ENCODE data around the gene PHETA2. TPM values are rescaled to one million over a fixed set of nuclear protein-coding genes. Genes with fewer than 3 reads are reported as not detected.

The PHETA2 gene
- total RNA-seq, 1 experiment from 2014 or later, result not detected

GRCh38 chr22:42062506-42063170, 11.4 kb upstream of the PHETA2 start:
- no peak for DNase-seq (ENCODE audit: unreplicated experiment)
- no peaks in the 10 kb centered on the region for H3K4me1 Mint-ChIP-seq (ENCODE audit: insufficient read depth, unreplicated experiment)
- TF ChIP-seq CTCF (IDR thresholded peaks at IDR 0.05; ENCODE audit: unreplicated experiment), result no peak
- ChIA-PET CTCF (interaction anchor here (0.6 to 1.0 kb wide), 3 partner anchors 29 to 160 kb away, joined by 3 to 4 read pairs (median 3); no protein-coding TSS in a partner anchor), POLR2A (interaction anchor here (1.0 to 1.4 kb wide), 2 partner anchors 7 to 17 kb away, joined by 3 to 9 read pairs; partner anchors contain the start of gene SMDT1)
- intact Hi-C loops (cut with micrococcal nuclease), result no loop called here
- no peak overlapping the region for H3K27ac Mint-ChIP-seq (ENCODE audit: low read depth, unreplicated experiment)
- no peak overlapping the region for H3K4me3 Mint-ChIP-seq (ENCODE audit: unreplicated experiment)
- H3K27me3 Mint-ChIP-seq (ENCODE audit: insufficient read depth, unreplicated experiment), result no peaks in the 10 kb centered on the region
- no TSS peak for BruUV-seq (replicated peaks)
- H3K36me3 Mint-ChIP-seq (ENCODE audit: insufficient read depth, unreplicated experiment), result no peaks in the 10 kb centered on the region
- H3K9me3 Mint-ChIP-seq (ENCODE audit: unreplicated experiment), result no peaks in the 10 kb centered on the region

- ChIA-PET CTCF (interaction anchor here (0.6 to 1.7 kb wide), 2 partner anchors 11 to 97 kb away, joined by 4 to 5 read pairs; no protein-coding TSS in a partner anchor), POLR2A (interaction anchor here (0.6 to 0.9 kb wide), 2 partner anchors 10 to 16 kb away, joined by 3 read pairs; no protein-coding TSS in a partner anchor)
- H3K27ac Mint-ChIP-seq (ENCODE audit: low read depth, unreplicated experiment), result no peak overlapping the region
- intact Hi-C loops (cut with micrococcal nuclease), result no loop called here
- no peak for TF ChIP-seq CTCF (IDR thresholded peaks at IDR 0.05; ENCODE audit: unreplicated experiment)
- H3K4me3 Mint-ChIP-seq (ENCODE audit: unreplicated experiment), result no peak overlapping the region
- H3K9me3 Mint-ChIP-seq (ENCODE audit: unreplicated experiment), result no peaks in the 10 kb centered on the region
- no peak for DNase-seq (ENCODE audit: unreplicated experiment)
- H3K4me1 Mint-ChIP-seq (ENCODE audit: insufficient read depth, unreplicated experiment), result no peaks in the 10 kb centered on the region
- no TSS peak for BruUV-seq (replicated peaks)
- H3K27me3 Mint-ChIP-seq (ENCODE audit: insufficient read depth, unreplicated experiment), result no peaks in the 10 kb centered on the region
- H3K36me3 Mint-ChIP-seq (ENCODE audit: insufficient read depth, unreplicated experiment), result no peaks in the 10 kb centered on the region
Measured at GRCh38 chr22:42064629-42065028, 9.4 kb upstream of the PHETA2 start.

- Mint-ChIP-seq H3K4me3 (ENCODE audit: unreplicated experiment) (no peak overlapping the region), H3K27me3 (ENCODE audit: insufficient read depth, unreplicated experiment) (no peaks in the 10 kb centered on the region), H3K4me1 (ENCODE audit: insufficient read depth, unreplicated experiment) (no peaks in the 10 kb centered on the region), H3K36me3 (ENCODE audit: insufficient read depth, unreplicated experiment) (no peaks in the 10 kb centered on the region), H3K27ac (ENCODE audit: low read depth, unreplicated experiment) (no peak overlapping the region), H3K9me3 (ENCODE audit: unreplicated experiment) (no peaks in the 10 kb centered on the region)
- ChIA-PET CTCF (interaction anchor here (1.7 kb wide), 1 partner anchor 98 kb away, joined by 4 read pairs; no protein-coding TSS in a partner anchor), POLR2A (no interaction called here)
- DNase-seq (ENCODE audit: unreplicated experiment), result no peak
- TF ChIP-seq CTCF (IDR thresholded peaks at IDR 0.05; ENCODE audit: unreplicated experiment), result no peak
- BruUV-seq (replicated peaks), result no TSS peak
- intact Hi-C loops (cut with micrococcal nuclease), result no loop called here
Measured at GRCh38 chr22:42065438-42066125, 8.5 kb upstream of the PHETA2 start.

- no peak for TF ChIP-seq CTCF (IDR thresholded peaks at IDR 0.05; ENCODE audit: unreplicated experiment)
- no TSS peak for BruUV-seq (replicated peaks)
- H3K27me3 Mint-ChIP-seq (ENCODE audit: insufficient read depth, unreplicated experiment), result no peaks in the 10 kb centered on the region
- H3K27ac Mint-ChIP-seq (ENCODE audit: low read depth, unreplicated experiment), result no peak overlapping the region
- DNase-seq (ENCODE audit: unreplicated experiment), result no peak
- no peaks in the 10 kb centered on the region for H3K9me3 Mint-ChIP-seq (ENCODE audit: unreplicated experiment)
- ChIA-PET POLR2A (no interaction called here), CTCF (interaction anchor here (0.8 kb wide), 1 partner anchor 98 kb away, joined by 3 read pairs; no protein-coding TSS in a partner anchor)
- no peaks in the 10 kb centered on the region for H3K36me3 Mint-ChIP-seq (ENCODE audit: insufficient read depth, unreplicated experiment)
- no peak overlapping the region for H3K4me3 Mint-ChIP-seq (ENCODE audit: unreplicated experiment)
- intact Hi-C loops (cut with micrococcal nuclease), result no loop called here
- H3K4me1 Mint-ChIP-seq (ENCODE audit: insufficient read depth, unreplicated experiment), result no peaks in the 10 kb centered on the region
Measured at GRCh38 chr22:42066126-42066761, 7.8 kb upstream of the PHETA2 start.

Data from MCF 10A (cell line).